H1 (cell line): ENCODE results near the gene GBGT1. TPM values are rescaled to one million over a fixed set of nuclear protein-coding genes. Genes with fewer than 3 reads are reported as not detected.

Source experiments
- CTCF ChIA-PET: fragments of 300-600 bp; sonication (Branson Sonifier 250); formaldehyde crosslinking; loops from one replicate; lab custom pipeline; 2021; ENCODE audit not compliant: partially characterized antibody; lab: Charles Lee
- POLR2A ChIA-PET: fragments of 300-600 bp; sonication (Branson Sonifier 250); formaldehyde crosslinking; loops from one replicate; lab custom pipeline; 2021; ENCODE audit warnings: inconsistent platforms; ENCODE audit not compliant: partially characterized antibody; lab: Charles Lee
- DNase-seq, 2 experiments: peaks; one replicate each; pipeline versions ENCODE4 v3.0.0 to v3.0.0-alpha.2; 2010 to 2022; ENCODE audit warnings: low spot score in 2 of 2, low read depth in 1 of 2, mixed read lengths in 1 of 2
- FAIRE-seq: peaks from 2 replicates; lab custom pipeline; 2011; peaks lifted over from hg19 to GRCh38; lab: Jason Lieb, UNC
- H2AFZ ChIP-seq: 2 replicates; pipeline ENCODE4 v1.8.1; 2012; ENCODE audit warnings: low read length, inconsistent platforms
- H2AK5ac ChIP-seq: 2 replicates; pipeline ENCODE4 v1.6.1; 2013; ENCODE audit warnings: low read depth, low read length
- H2BK120ac ChIP-seq: replicated peaks from 2 replicates; pipeline ENCODE3; 2013; ENCODE audit warnings: low read depth, low read length, inconsistent platforms
- H2BK12ac ChIP-seq: 2 replicates; pipeline ENCODE4 v1.6.1; 2013; ENCODE audit warnings: low read depth, low read length
- H2BK15ac ChIP-seq: 2 replicates; pipeline ENCODE4 v1.6.1; 2013; ENCODE audit warnings: low read length
- H2BK20ac ChIP-seq: 2 replicates; pipeline ENCODE4 v1.6.1; 2013; ENCODE audit warnings: low read length
- H2BK5ac ChIP-seq: 2 replicates; pipeline ENCODE4 v1.6.1; 2013; ENCODE audit warnings: low read depth, low read length
- H3K14ac ChIP-seq: 2 replicates; pipeline ENCODE4 v1.6.1; 2013; ENCODE audit warnings: inconsistent platforms; ENCODE audit not compliant: insufficient read length
- H3K18ac ChIP-seq: 2 replicates; pipeline ENCODE4 v1.6.1; 2013; ENCODE audit warnings: low read length; ENCODE audit errors: extremely low read depth
- H3K23ac ChIP-seq: 2 replicates; pipeline ENCODE4 v1.6.1; 2013; ENCODE audit warnings: inconsistent platforms; ENCODE audit not compliant: insufficient read length
- H3K23me2 ChIP-seq: 2 replicates; pipeline ENCODE4 v1.6.1; 2013; ENCODE audit warnings: low read depth, low read length
- H3K27ac ChIP-seq: 2 replicates; pipeline ENCODE4 v1.6.1; 2011; ENCODE audit warnings: low read depth, low read length, inconsistent platforms
- H3K27me3 ChIP-seq, 4 experiments: replicated peaks in 1 of 4; 1 replicate in 1 of 4; 2 replicates in 3 of 4; pipeline versions ENCODE4 v1.6.1 to v1.8.1; 2011 to 2013; ENCODE audit warnings: low read length in 3 of 4, mild to moderate bottlenecking in 3 of 4, inconsistent platforms in 2 of 4, mixed read lengths in 2 of 4, moderate library complexity in 1 of 4; ENCODE audit not compliant: control insufficient read depth in 3 of 4, insufficient read depth in 3 of 4; ENCODE audit errors: extremely low read depth in 1 of 4
- H3K36me3 ChIP-seq, 4 experiments: 2 replicates each; pipeline versions ENCODE4 v1.6.1 to v1.8.1; 2011 to 2013; ENCODE audit warnings: mild to moderate bottlenecking in 4 of 4, low read length in 3 of 4, moderate library complexity in 2 of 4, control low read depth in 1 of 4, inconsistent platforms in 1 of 4; ENCODE audit not compliant: insufficient read depth in 4 of 4, control insufficient read depth in 2 of 4
- H3K4ac ChIP-seq: replicated peaks from 2 replicates; pipeline ENCODE3; 2013; ENCODE audit warnings: low read length, low read depth, mixed read lengths, inconsistent platforms; ENCODE audit not compliant: insufficient read length
- H3K4me1 ChIP-seq, 4 experiments: replicated peaks in 1 of 4; 1 replicate in 1 of 4; 2 replicates in 3 of 4; pipeline versions ENCODE4 v1.6.1 to v1.8.1; 2011 to 2013; ENCODE audit warnings: low read length in 3 of 4, inconsistent platforms in 2 of 4, mixed read lengths in 1 of 4; ENCODE audit not compliant: insufficient read depth in 4 of 4, control insufficient read depth in 3 of 4
- H3K4me2 ChIP-seq, 2 experiments: 2 replicates each; pipeline versions ENCODE4 v1.6.1 to v1.8.1; 2011 to 2013; ENCODE audit warnings: low read depth in 2 of 2, low read length in 2 of 2, control low read depth in 1 of 2, inconsistent platforms in 1 of 2, mild to moderate bottlenecking in 1 of 2; ENCODE audit not compliant: insufficient read depth in 1 of 2
- H3K4me3 ChIP-seq, 4 experiments: fragments of 200-600, 300-600 bp in 1 of 4; sonication (generic), shearing (Covaris generic), sonication (Bioruptor Twin) in 1 of 4; 2 replicates each; pipeline versions ENCODE4 v1.5.1 to v1.8.1; 2011 to 2016; ENCODE audit warnings: low read length in 4 of 4, low read depth in 3 of 4, control low read depth in 2 of 4, inconsistent platforms in 2 of 4, mild to moderate bottlenecking in 2 of 4, mixed read lengths in 1 of 4, moderate library complexity in 1 of 4; ENCODE audit not compliant: insufficient read depth in 2 of 4; ENCODE audit errors: extremely low read depth in 1 of 4
- H3K56ac ChIP-seq: replicated peaks from 2 replicates; pipeline ENCODE3; 2013; ENCODE audit warnings: low read depth, mild to moderate bottlenecking, mixed read lengths, low read length, inconsistent platforms; ENCODE audit not compliant: insufficient read length
- H3K79me1 ChIP-seq: 2 replicates; pipeline ENCODE4 v1.6.1; 2013; ENCODE audit warnings: low read depth, low read length, control low read depth
- H3K79me2 ChIP-seq, 2 experiments: 2 replicates each; pipeline versions ENCODE4 v1.6.1 to v1.8.1; 2012 to 2013; ENCODE audit warnings: low read length in 2 of 2, mild to moderate bottlenecking in 2 of 2, inconsistent platforms in 1 of 2; ENCODE audit not compliant: insufficient read depth in 2 of 2, control insufficient read depth in 1 of 2
- H3K9ac ChIP-seq, 4 experiments: replicated peaks in 1 of 4; 1 replicate in 1 of 4; 2 replicates in 3 of 4; pipeline versions ENCODE4 v1.6.1 to v1.8.1; 2011 to 2013; ENCODE audit warnings: low read depth in 3 of 4, low read length in 3 of 4, control low read depth in 2 of 4, mild to moderate bottlenecking in 2 of 4, moderate library complexity in 2 of 4, inconsistent platforms in 1 of 4; ENCODE audit errors: extremely low read depth in 1 of 4
- H3K9me3 ChIP-seq, 2 experiments: 2 replicates each; pipeline versions ENCODE4 v1.6.1 to v1.8.1; 2012 to 2013; ENCODE audit warnings: mild to moderate bottlenecking in 2 of 2, moderate library complexity in 2 of 2, control low read depth in 1 of 2, inconsistent platforms in 1 of 2, low read depth in 1 of 2, low read length in 1 of 2, mixed read lengths in 1 of 2; ENCODE audit not compliant: insufficient read depth in 2 of 2
- H4K20me1 ChIP-seq, 2 experiments: replicated peaks in 1 of 2; 2 replicates each; pipeline versions ENCODE3 to v1.8.1; 2011 to 2013; ENCODE audit warnings: inconsistent platforms in 2 of 2, low read length in 2 of 2, mild to moderate bottlenecking in 1 of 2; ENCODE audit not compliant: insufficient read depth in 2 of 2, control insufficient read depth in 1 of 2
- H4K5ac ChIP-seq: 2 replicates; pipeline ENCODE4 v1.6.1; 2013; ENCODE audit warnings: low read length, low read depth, mixed read lengths, inconsistent platforms; ENCODE audit not compliant: insufficient read length
- H4K8ac ChIP-seq: 2 replicates; pipeline ENCODE4 v1.8.0; 2013; ENCODE audit warnings: mild to moderate bottlenecking, moderate library complexity, low read length, inconsistent platforms; ENCODE audit not compliant: insufficient read depth; ENCODE audit errors: extremely low read depth
- H4K91ac ChIP-seq: replicated peaks from 2 replicates; pipeline ENCODE3; 2013; ENCODE audit warnings: low read length, mixed read lengths, inconsistent platforms; ENCODE audit not compliant: insufficient read length
- BCL11A ChIP-seq, 2 experiments: IDR thresholded peaks; one replicate each; pipeline ENCODE4 v1.6.1; 2011; ENCODE audit warnings: low read depth in 2 of 2, low read length in 2 of 2, mild to moderate bottlenecking in 2 of 2
- CTBP2 ChIP-seq: IDR thresholded peaks from 2 replicates; pipeline ENCODE4 v1.7.0; 2011; ENCODE audit warnings: borderline replicate concordance, mild to moderate bottlenecking, moderate library complexity, mixed read lengths, low read length; ENCODE audit not compliant: insufficient read depth, insufficient read length
- EZH2 ChIP-seq: fragments of 200-600 bp; sonication (generic); IDR thresholded peaks from 2 replicates; pipeline ENCODE4 v1.7.1; 2012; ENCODE audit warnings: low read depth, mild to moderate bottlenecking, moderate library complexity, low read length, inconsistent platforms; ENCODE audit not compliant: severe bottlenecking
- HDAC2 ChIP-seq, 2 experiments: fragments of 300-600 bp in 1 of 2; sonication (generic) in 1 of 2; IDR thresholded peaks; 2 replicates each; pipeline ENCODE4 v1.6.1; 2011 to 2012; ENCODE audit warnings: low read depth in 2 of 2, low read length in 2 of 2, mild to moderate bottlenecking in 2 of 2, moderate library complexity in 2 of 2, borderline replicate concordance in 1 of 2, inconsistent platforms in 1 of 2
- HDAC6 ChIP-seq: IDR thresholded peaks from one replicate; pipeline ENCODE4 v1.7.1; 2012; ENCODE audit warnings: low read depth, mild to moderate bottlenecking, inconsistent platforms, low read length, moderate library complexity
- SAP30 ChIP-seq: fragments of 300-600 bp; sonication (generic); IDR thresholded peaks from 2 replicates; pipeline ENCODE4 v1.7.1; 2012; ENCODE audit warnings: low read length, moderate library complexity, mild to moderate bottlenecking, inconsistent platforms; ENCODE audit not compliant: insufficient read depth, insufficient replicate concordance
- SP1 ChIP-seq: IDR thresholded peaks from 2 replicates; pipeline ENCODE4 v1.6.1; 2011; ENCODE audit warnings: low read depth, low read length
- SRF ChIP-seq: IDR thresholded peaks from 2 replicates; pipeline ENCODE4 v1.6.1; 2011; ENCODE audit warnings: mild to moderate bottlenecking, low read depth, low read length, moderate library complexity
- TAF7 ChIP-seq: optimal IDR thresholded peaks from 2 replicates; pipeline ENCODE3; 2011; ENCODE audit warnings: low read depth, mild to moderate bottlenecking, inconsistent platforms, low read length, moderate library complexity, borderline replicate concordance
- YY1 ChIP-seq: IDR thresholded peaks from 2 replicates; pipeline ENCODE4 v1.6.1; 2011; ENCODE audit warnings: low read depth, mild to moderate bottlenecking, low read length
- ZNF274 ChIP-seq: IDR thresholded peaks from 2 replicates; pipeline ENCODE4 v1.7.0; 2012; ENCODE audit warnings: low read length, borderline replicate concordance; ENCODE audit errors: extremely low read depth
- WGBS, 2 experiments: shearing (Covaris generic) in 1 of 2; methylation state at CpG; one replicate each; pipeline versions ENCODE4 v1.1.6 to v1.1.7; 2013 to 2015; ENCODE audit warnings: low lambda C conversion rate in 2 of 2, mixed read lengths in 2 of 2, inconsistent platforms in 1 of 2, low coverage in 1 of 2, missing lambda C conversion rate in 1 of 2; ENCODE audit not compliant: insufficient replicate concordance in 2 of 2, insufficient coverage in 1 of 2, insufficient read length in 1 of 2; ENCODE audit errors: extremely low coverage in 1 of 2, missing lambda C conversion rate in 1 of 2; 5-methylcytosine and 5-hydroxymethylcytosine counted together
- polyA plus RNA-seq, 7 experiments: library from polyadenylated mRNA; depleted of rRNA in 3 of 7; stranded (reverse) in 5 of 7; unstranded in 2 of 7; fragments of >200 nt in 5 of 7; fragments of 200-250 nt in 2 of 7; gene quantifications; 1 replicate in 5 of 7; 2 replicates in 1 of 7; 4 replicates in 1 of 7; pipeline versions ENCODE4 v1.2.1 to v1.2.3, GENCODE V29; 2011 to 2013; ENCODE audit warnings: missing spikeins in 2 of 7, mixed read lengths in 2 of 7
- total RNA-seq: library from RNA; stranded (reverse); fragmentation: NEBNext Ultra II Directional; extraction: Animal tissue kit (Norgen Biotek cat#: 25700); gene quantifications from 2 replicates; pipeline ENCODE4 v1.2.1, GENCODE V29; 2021
- TF ChIP-seq, protein P1 (sequence below): IDR thresholded peaks from 2 replicates; pipeline ENCODE4 v1.6.1; 2012; ENCODE audit warnings: inconsistent platforms

The GBGT1 gene
- total and polyA plus RNA-seq, 2 of the 8 experiments (the other 6 are each of a cell fraction or from before 2014, with no cell fraction given): 7.1 to 9.7 TPM

DNA sequence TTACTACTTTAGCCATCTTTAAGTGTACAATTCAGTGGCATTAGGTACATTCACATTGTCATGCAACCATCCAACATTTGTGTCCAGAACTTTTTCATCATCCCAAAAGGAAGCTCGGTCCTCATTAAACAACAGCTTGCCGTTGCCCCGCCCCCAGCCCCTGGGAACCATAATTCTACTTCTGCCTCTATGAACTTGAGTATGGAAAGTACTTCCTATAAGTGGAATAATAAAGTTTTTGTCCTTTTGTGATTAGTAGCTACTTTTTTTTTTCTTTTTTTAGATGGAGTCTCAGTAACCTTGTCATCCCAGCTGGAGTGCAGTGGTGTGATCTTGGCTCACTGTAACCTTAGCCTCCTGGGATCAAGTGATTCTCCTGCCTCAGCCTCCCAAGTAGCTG, 5.0 kb downstream of the GBGT1 start:
- Histone ChIP-seq H3K4me2 (no peak overlapping the region), H2BK15ac (no peak overlapping the region), H2BK20ac (no peak overlapping the region), H4K20me1 (peaks cover 0 to 9% of the 10 kb centered on the region in 2 experiments), H3K18ac (no peak overlapping the region), H3K14ac (no peak overlapping the region), H2BK5ac (no peak overlapping the region), H2BK120ac (no peak overlapping the region), H3K9ac (no peak overlapping the region), H3K27ac (no peak overlapping the region), H3K27me3 (peaks cover 2 to 16% (median 12%) of the 10 kb centered on the region in 4 experiments; a peak in 6 of 7 replicates), H3K4me3 (no peak overlapping the region), H3K79me2 (no peaks in the 10 kb centered on the region), H3K56ac (no peak overlapping the region), H3K79me1 (no peaks in the 10 kb centered on the region), H2AFZ (no peak overlapping the region), H4K5ac (no peak overlapping the region), H3K36me3 (no peaks in the 10 kb centered on the region), H3K4ac (no peak overlapping the region), H4K8ac (no peak overlapping the region), H3K4me1 (peaks cover 0 to 3% (median 0%) of the 10 kb centered on the region in 4 experiments; a peak in 2 of 7 replicates), H4K91ac (no peak overlapping the region), H3K23me2 (peaks cover 7% of the 10 kb centered on the region; the same call in 1 of the 2 replicates), H2BK12ac (no peak overlapping the region), H3K9me3 (no peaks in the 10 kb centered on the region), H2AK5ac (no peak overlapping the region), H3K23ac (no peak overlapping the region)
- WGBS, 2 experiments: 89% methylated on average over 3 of the region's 3 CpGs; no CpG with 5 or more reads in 1 of the 2 experiments
- ChIA-PET CTCF (interaction anchor here (0.6 to 3.9 kb wide), 13 partner anchors 9 to 835 kb away, joined by 3 to 21 read pairs (median 3); no protein-coding TSS in a partner anchor), POLR2A (interaction anchor here (0.7 to 1.6 kb wide), 2 partner anchors 9 to 175 kb away, joined by 3 to 5 read pairs; no protein-coding TSS in a partner anchor)
- FAIRE-seq: no peak
- DNase-seq: no peak
- no peak for TF ChIP-seq SAP30
- no peak for TF ChIP-seq EZH2
- TF ChIP-seq SP1: no peak
- no peak for TF ChIP-seq BCL11A (IDR thresholded peaks at IDR 0.05; ENCODE audit: low read depth in 2 of 2, low read length in 2 of 2)
- TF ChIP-seq CTBP2: no peak
- no peak for TF ChIP-seq YY1
- no peak for TF ChIP-seq HDAC6
- no peak for TF ChIP-seq ZNF274
- no peak for TF ChIP-seq HDAC2 (IDR thresholded peaks at IDR 0.05; ENCODE audit: borderline replicate concordance in 1 of 2, low read depth in 2 of 2, low read length in 2 of 2)
- no peak for TF ChIP-seq TAF7
- TF ChIP-seq, protein P1, sequence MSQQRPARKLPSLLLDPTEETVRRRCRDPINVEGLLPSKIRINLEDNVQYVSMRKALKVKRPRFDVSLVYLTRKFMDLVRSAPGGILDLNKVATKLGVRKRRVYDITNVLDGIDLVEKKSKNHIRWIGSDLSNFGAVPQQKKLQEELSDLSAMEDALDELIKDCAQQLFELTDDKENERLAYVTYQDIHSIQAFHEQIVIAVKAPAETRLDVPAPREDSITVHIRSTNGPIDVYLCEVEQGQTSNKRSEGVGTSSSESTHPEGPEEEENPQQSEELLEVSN: no peak
- no peak for TF ChIP-seq SRF
